DMS153 (cell line): ENCODE measurements around the gene MGLL.

Experiments used
- DNase-seq: peaks from one replicate; lab custom pipeline; 2025; lab: John Stamatoyannopoulos, UW

MGLL gene

DNA sequence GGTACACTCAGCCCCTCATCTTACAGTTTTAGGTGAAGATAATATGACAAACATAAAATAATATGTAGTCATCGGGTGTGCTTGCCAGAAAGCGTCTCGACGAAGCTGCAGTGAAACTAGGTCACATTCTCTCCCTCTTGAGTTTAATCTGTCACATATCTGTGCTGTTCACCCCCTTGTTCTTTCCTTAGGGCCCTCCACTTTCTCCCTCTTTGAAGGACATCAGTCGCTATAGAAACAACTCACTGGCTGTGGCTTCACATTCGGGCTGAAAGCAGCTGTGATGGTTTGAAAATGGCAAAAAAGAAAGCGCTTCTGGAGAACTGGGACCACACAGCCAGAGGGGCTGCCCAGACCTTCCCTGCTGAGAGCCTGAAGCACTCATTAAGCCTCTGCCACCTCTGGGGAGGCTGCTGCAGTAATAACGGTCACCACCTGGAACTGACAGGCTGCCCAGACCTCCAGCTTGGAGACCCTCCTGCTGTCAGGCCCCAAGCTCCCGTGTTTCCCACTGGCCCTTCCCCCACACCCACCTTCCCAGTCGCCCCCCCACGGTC, 99.2 kb downstream of the MGLL start:
- no peak for DNase-seq

GRCh38 chr3:127722091-127722784, 100.1 kb downstream of the MGLL start:
- DNase-seq = no peak

DNA sequence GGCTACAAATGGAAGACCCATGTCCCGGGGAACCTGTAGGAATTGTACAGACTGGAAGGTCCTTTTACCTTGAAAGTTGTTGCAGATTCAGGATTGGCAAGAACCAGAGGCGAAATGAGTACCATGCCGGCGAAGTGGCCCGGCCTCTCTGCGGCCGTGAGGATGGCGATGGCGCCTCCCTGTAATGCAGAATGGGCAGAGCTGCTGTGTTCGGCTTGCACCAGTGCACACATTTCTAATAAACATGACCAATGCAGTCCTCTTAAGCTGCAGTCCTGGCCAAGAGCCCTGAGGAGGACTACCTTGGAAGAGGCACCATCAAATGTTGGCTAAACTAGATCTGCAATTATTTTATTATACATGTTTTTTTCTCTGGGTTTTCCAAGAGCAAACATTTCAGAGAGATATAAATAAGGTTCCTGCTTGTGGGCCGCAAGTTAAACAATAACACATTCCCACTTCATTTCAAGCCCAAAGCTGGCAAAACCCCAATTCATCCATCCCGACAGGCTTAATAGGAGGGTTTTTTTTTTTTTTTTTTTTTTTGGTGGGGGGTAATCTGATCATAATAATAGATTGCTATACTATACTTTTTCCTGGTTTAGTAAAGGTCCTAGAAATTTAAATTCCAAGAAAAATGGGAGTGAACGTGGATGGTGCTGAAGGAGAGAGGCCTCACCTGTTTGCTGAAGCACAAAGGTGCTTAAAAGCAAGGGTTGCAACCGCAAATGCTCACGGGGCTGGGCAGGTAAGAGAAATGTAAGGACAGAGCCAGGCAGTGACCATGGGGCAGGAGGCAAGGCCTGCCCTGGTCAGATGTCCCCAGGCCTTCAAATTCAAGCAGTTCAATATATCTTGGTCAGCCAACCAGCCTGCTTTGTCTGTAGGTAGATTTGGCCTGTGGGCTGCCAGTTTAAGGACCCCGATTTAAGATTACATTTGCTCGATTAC, 101.1 kb downstream of the MGLL start:
- no peak for DNase-seq

DNA sequence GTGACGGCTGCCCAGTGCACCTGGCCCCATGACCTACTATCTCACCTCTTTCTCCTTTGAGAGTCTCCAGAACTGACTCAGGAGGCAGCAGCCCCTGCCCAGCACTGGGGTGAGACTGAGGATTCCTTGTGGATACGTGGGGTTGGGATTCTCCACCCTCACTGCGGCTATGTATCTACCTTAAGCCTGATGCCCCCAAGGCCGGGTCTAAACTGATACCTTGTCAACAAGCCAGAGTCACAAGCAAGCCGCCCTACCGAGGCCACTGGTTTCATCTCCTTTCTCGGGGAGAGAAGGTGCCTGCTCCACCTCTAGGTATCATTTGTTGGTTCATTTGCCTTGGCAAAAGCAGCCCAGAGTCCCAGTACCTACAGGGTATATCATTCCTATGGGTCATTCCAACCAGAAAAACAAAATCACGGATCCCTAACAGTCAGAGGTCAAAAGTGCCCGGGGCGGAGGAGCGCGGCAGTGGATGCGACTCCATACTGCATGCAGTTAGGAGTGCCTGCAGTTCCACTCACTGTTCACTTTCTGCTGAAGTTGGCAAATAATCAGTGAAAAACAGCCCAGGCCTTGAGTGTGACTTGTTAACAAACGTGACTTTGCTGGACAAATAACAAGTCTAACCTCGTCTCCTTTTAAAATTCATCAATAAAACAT, 102.0 kb downstream of the MGLL start:
- DNase-seq = no peak

DNA sequence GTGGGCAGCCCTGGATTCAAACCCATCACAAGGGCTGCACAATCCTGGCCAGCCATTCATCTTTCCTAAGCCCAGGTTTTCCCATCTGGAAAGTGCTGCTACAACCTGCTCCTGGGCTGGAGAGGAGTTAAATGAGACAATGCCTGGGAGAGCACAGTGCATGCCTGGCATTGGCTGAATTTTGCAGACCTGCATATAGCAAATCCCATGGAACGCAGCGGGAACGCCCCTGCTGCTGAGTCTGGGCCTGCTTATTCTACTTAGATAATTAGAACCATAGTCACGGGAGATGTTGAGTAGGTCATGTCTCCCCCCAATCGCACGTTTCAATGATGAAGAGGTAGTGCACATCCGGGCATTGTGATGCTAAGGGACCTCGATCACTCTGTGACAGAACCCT, 102.9 kb downstream of the MGLL start:
- DNase-seq = no peak

DNA sequence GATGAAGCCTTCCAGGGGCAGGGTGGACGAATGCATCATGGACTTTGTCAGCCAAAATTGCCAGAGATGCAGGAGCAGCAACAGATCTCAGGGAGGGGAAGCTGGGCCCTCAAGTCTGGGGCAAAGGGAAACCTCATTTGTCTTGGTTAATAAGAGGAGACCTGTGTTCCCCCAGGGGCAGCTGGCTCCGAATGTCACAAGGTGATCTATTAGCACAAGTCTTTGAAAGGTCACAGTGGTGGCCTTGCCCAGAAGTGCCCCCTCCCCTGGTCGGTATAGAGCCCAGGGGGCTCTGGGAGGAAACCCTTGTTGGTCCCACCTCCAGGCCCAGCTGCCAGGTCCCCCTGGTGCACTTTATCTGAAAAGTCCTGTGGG, 103.4 kb downstream of the MGLL start:
- no peak for DNase-seq

GRCh38 chr3:127718245-127718915, 103.9 kb downstream of the MGLL start:
- no peak for DNase-seq

GRCh38 chr3:127717357-127718244, 104.7 kb downstream of the MGLL start:
- DNase-seq = no peak

GRCh38 chr3:127716384-127716783, 105.9 kb downstream of the MGLL start:
- DNase-seq = no peak

DNA sequence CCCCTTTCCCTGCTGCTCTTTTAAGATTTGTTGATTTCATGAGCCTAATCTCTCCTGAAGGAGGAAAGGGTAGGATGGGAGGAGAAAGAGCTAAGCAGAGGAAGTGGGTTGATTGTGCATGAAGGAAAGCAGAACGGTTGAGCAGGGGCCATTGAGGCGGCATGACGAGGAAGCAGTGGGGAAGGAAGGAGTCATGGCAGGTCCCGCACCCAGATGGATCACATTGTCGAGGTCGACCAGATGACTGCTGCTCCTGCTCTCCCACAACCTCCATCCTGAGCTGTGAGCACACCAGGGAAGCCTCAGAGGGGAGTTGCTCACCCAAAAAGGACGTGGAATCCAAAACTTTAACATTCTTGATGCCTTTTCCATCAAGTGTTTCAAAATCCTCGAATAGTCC, 106.8 kb downstream of the MGLL start:
- no peak for DNase-seq

DNA sequence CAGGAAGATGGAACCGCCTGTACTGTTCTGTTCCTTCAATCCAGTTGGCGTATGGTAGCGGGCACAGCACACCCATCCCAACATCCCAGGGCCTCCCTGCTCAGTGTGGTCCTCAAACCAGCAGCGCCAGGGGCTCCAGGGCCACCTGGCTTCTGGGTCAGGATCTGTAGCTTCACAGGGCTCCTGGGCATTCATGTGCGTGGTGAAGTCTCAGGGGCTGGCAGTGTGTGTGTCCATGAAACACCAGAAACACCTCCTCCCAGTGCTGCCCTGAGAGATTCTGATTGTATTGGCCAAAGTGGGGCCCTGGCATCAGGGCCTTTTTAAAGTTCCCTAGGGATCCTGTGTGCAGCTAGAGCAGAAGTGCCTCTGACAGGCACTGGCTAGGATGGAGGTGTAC, 107.4 kb downstream of the MGLL start:
- no peak for DNase-seq

- peak; percentile 69 for DNase-seq
These were observed 108.2 kb downstream of the MGLL start for GRCh38 chr3:127714125-127714571.

- peak; percentile 40 for DNase-seq
These were observed 109.2 kb downstream of the MGLL start for GRCh38 chr3:127712881-127713771.

GRCh38 chr3:127712461-127712860, 109.9 kb downstream of the MGLL start:
- no peak for DNase-seq

DNA sequence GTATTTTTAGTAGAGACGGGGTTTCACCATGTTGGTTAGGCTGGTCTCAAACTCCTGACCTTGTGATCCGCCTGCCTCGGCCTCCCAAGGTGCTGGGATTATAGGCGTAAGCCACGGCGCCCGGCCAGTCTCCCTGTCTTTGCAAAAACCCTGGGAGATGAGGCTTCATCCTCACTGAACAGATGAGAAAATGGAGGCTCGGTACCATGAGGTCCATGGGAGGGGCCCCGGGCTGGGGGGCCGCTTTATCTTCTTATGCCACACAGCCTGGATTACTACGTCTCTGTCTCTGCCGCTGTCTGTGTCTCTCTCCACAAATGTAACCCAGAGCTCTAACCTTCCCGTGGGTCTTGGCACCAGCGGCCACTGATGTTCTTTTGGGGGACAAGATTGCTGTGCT, 110.4 kb downstream of the MGLL start:
- DNase-seq = no peak

DNA sequence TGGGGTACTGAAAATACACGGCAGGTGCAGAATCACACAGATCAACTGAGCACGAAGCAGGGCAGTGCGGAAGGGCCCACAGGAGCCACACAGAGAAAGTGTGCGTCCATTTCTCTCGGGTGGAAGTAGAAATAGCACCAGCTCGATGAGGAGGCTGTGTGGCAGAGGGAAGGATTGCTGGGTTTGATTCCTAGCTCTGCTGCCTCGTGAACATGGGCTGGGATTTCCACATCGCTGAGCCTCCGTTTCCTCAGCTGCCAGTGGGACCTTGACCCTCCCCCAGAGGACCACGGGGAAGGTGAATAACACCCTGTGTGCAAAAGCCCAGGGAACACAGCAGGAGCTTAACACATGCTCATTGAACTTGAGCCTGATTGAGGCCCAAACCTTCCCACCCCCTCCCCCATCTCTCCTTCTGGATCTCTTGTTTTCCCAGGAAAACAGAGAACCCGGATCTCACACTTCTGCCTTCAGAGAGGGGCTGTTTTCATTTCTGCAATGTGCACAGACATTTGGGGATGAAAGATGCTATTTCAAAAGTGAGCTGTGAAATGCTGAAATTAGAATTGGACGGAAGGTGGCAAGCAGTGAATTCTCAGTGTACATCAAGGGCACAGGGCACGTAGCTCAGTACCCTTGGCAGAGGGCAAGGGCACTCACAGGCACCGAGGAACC, 111.2 kb downstream of the MGLL start:
- no peak for DNase-seq

DNA sequence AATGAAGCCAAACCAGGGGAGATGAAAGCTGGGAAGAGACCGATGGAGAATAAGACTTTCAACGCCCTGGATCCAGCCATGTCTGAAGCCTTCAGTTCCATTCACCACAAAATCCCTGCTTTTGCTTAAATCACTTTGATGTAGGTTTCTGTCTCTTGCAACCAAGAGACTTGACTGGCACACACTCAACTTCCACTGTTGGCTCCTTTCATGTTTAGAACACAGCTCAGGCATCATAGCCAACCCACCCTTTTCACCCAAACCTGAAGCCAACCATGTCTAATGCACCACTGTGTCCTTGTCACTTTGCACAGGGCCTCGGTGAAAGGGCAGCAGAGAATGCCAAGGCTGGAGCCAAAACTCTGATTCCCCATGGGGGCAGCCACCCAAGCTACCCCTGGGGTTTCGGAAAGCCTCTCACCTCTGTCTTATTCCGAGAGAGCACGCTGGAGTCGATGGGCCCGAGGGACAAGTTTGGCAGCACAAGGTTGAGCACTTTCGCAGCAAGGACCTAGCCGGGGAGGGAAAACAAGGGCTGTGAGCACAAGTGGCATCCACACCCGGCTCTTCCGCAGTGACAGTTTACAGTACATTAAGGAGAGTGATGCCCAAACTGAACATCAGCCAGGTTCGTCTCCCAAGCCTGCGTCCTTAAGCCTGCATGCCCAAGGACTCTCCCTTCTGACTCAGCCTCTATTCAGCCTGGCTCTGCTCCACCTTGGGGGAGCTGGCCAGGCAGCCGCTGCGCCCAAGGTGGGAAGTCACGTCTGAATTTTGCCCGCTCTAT, 112.0 kb downstream of the MGLL start:
- DNase-seq = no peak

DNA sequence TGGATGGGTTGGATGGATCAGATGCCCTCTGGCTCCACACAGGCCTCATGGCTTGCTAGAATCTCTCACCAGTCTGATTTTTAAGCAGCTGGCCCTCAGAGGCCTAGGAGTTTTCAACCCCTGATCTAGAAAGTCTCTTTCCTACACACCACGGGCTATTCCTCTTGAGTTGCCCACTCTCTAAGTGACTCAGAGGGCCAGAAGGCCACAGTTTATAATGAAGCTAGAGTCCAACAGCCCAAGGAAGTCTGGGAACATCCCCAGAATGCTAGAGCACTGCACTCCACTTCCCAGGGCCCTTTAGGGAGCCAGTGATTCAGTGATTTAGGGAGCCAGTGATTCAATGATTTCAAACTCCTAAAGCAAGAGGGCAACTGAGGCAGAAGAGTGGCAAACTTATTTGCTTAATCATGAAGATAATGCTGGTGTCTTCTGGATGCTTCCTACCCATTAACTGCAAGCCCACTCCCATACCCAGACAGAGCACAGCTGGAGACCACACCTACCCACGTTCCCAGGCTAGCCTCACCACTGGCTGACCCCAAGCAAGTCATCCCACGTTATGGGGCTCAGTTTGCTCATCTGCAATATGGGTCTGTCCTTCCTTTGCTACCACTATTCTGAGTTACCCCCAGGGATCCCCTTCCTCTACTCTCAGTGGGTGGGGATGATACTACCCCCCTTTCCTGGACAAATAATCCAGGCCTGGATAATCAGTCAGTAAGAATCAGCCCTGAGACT, 112.8 kb downstream of the MGLL start:
- DNase-seq = no peak
